Measurements from ENCODE around the gene TMEM245.

TMEM245 gene

DNA sequence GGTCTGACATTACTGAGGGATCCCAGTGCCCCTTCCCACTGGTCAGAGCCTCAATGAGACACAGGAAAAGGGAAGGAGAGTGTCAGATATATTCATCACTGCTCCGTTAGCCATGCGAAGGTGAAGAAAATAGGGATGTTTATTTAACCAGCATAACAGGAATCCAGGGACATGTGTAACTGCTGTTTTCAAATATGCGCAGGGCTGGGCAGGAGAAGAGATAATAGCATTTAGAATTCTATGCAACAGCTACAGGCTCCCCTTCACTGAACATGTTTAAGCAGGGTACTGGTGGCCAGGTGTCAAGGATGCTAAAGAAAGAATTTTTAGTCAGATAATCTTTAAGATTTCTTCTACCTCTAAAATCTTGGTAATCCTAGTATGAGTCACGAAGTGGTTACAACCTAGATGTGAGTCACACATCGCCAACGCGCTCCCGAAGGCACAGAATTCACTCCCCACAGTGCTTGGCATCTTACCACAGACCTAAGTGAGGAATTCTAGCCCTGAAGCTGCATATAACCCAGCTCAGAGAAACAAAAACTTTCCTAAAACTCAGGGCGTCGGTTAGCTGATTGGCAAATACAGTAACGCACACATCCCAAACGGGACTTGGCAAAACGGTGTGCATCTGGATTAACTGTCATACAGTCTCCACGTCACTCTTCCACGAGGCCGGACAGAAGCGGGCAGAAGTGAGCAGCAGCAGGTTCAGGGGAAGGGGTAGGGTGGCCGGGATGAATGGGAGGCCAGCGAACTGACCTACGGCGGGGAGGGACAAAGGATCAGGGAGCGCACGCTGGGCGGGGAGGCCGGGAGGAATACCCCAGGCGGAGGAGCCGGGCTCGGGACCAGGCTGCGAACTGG is 107.5 kb downstream of the TMEM245 start:
- no peak for TF ChIP-seq EZH2phosphoT487 (IDR thresholded peaks at IDR 0.05; ENCODE audit: borderline replicate concordance, low read length)
- TF ChIP-seq, protein P1, sequence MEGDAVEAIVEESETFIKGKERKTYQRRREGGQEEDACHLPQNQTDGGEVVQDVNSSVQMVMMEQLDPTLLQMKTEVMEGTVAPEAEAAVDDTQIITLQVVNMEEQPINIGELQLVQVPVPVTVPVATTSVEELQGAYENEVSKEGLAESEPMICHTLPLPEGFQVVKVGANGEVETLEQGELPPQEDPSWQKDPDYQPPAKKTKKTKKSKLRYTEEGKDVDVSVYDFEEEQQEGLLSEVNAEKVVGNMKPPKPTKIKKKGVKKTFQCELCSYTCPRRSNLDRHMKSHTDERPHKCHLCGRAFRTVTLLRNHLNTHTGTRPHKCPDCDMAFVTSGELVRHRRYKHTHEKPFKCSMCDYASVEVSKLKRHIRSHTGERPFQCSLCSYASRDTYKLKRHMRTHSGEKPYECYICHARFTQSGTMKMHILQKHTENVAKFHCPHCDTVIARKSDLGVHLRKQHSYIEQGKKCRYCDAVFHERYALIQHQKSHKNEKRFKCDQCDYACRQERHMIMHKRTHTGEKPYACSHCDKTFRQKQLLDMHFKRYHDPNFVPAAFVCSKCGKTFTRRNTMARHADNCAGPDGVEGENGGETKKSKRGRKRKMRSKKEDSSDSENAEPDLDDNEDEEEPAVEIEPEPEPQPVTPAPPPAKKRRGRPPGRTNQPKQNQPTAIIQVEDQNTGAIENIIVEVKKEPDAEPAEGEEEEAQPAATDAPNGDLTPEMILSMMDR (IDR thresholded peaks at IDR 0.05; ENCODE audit: low read depth, low read length, poor library complexity, severe bottlenecking), result no peak
- Histone ChIP-seq H3K4me1 (ENCODE audit: control insufficient read depth, low read length) (peaks cover 23% of the 10 kb centered on the region), H3K9me2 (replicated peaks; ENCODE audit: control insufficient read depth, low read length) (no peaks in the 10 kb centered on the region), H3K4me3 (ENCODE audit: low read length) (peak overlapping the region; percentile 77), H3K79me2 (ENCODE audit: control insufficient read depth, low read length) (peaks cover 48% of the 10 kb centered on the region), H3K27me3 (ENCODE audit: control insufficient read depth, low read length) (no peaks in the 10 kb centered on the region), H3F3A (ENCODE audit: control insufficient read depth, insufficient read depth) (peaks cover 27% of the 10 kb centered on the region), H3K4me2 (ENCODE audit: low read length) (peak overlapping the region; percentile 74), H4K20me1 (ENCODE audit: control insufficient read depth, insufficient read depth, low read depth, low read length) (peaks cover 3% of the 10 kb centered on the region), H3K9me3 (ENCODE audit: control insufficient read depth, insufficient read depth, low read length) (no peaks in the 10 kb centered on the region), H3K27ac (ENCODE audit: low read depth, low read length) (no peak overlapping the region), H3K36me3 (ENCODE audit: control insufficient read depth, low read length) (no peaks in the 10 kb centered on the region; the same call in 1 of the 2 replicates)

DNA sequence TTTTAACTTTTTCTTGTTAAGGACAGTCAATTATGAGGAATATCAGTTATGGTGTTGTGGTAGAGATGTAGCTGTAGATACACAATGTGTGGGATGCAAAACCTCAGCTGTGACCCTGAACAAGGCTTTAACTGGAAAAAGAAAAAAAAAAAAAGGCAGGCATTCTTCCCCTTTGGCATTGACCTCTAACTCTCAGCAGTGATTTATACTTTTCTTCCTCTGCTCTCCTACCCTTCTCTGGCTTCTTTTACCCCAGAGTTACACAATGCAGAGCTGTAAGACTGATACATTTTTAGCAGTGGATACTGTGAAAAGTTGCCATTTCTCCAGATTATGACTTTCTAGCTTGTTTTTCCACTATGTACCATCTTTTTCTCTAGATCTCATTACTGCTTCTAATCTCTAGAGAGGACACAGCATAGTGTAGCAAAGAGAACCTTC is 108.5 kb downstream of the TMEM245 start:
- H3K4me1 ChIP-seq (ENCODE audit: control insufficient read depth, low read length), result peaks cover 23% of the 10 kb centered on the region
- no peaks in the 10 kb centered on the region for H3K9me3 ChIP-seq (ENCODE audit: control insufficient read depth, insufficient read depth, low read length)
- peaks cover 3% of the 10 kb centered on the region for H4K20me1 ChIP-seq (ENCODE audit: control insufficient read depth, insufficient read depth, low read depth, low read length)
- peak overlapping the region; percentile 74 for H3K4me2 ChIP-seq (ENCODE audit: low read length)
- no peak for TF ChIP-seq EZH2phosphoT487 (IDR thresholded peaks at IDR 0.05; ENCODE audit: borderline replicate concordance, low read length)
- TF ChIP-seq, protein P1 (IDR thresholded peaks at IDR 0.05; ENCODE audit: low read depth, low read length, poor library complexity, severe bottlenecking), result no peak
- H3K27me3 ChIP-seq (ENCODE audit: control insufficient read depth, low read length), result no peaks in the 10 kb centered on the region
- peak overlapping the region; percentile 77 for H3K4me3 ChIP-seq (ENCODE audit: low read length)
- no peak overlapping the region for H3K27ac ChIP-seq (ENCODE audit: low read depth, low read length)
- no peaks in the 10 kb centered on the region; the same call in 1 of the 2 replicates for H3K36me3 ChIP-seq (ENCODE audit: control insufficient read depth, low read length)
- H3K79me2 ChIP-seq (ENCODE audit: control insufficient read depth, low read length), result peaks cover 53% of the 10 kb centered on the region
- peaks cover 24% of the 10 kb centered on the region for H3F3A ChIP-seq (ENCODE audit: control insufficient read depth, insufficient read depth)
- no peaks in the 10 kb centered on the region for H3K9me2 ChIP-seq (replicated peaks; ENCODE audit: control insufficient read depth, low read length)

DNA sequence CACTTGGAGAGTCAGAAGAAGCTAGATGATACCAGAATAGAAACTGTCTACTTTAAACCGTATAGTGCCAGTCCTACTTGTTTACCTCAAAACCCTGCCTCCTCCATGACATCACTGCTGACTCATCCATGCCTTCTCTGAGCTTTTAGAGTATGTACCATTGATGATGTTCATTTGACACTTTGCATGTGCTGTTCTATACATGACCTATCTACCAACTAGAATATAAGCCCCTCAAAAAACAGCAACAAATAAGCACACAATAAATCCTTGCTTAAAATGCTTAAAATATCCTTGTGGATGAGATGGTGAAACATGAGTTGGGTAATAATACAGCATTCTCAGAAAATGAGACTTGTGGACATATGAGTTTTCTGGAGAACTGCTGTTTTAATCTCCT is 109.0 kb downstream of the TMEM245 start:
- H3K36me3 ChIP-seq (ENCODE audit: control insufficient read depth, low read length), result no peaks in the 10 kb centered on the region; the same call in 1 of the 2 replicates
- TF ChIP-seq EZH2phosphoT487 (IDR thresholded peaks at IDR 0.05; ENCODE audit: borderline replicate concordance, low read length), result no peak
- TF ChIP-seq, protein P1 (IDR thresholded peaks at IDR 0.05; ENCODE audit: low read depth, low read length, poor library complexity, severe bottlenecking), result no peak
- H4K20me1 ChIP-seq (ENCODE audit: control insufficient read depth, insufficient read depth, low read depth, low read length), result peaks cover 3% of the 10 kb centered on the region
- no peak overlapping the region for H3K4me3 ChIP-seq (ENCODE audit: low read length)
- H3K9me3 ChIP-seq (ENCODE audit: control insufficient read depth, insufficient read depth, low read length), result no peaks in the 10 kb centered on the region
- peaks cover 56% of the 10 kb centered on the region for H3K79me2 ChIP-seq (ENCODE audit: control insufficient read depth, low read length)
- peak overlapping the region; percentile 74; the same call in 1 of the 2 replicates for H3K4me2 ChIP-seq (ENCODE audit: low read length)
- H3K27ac ChIP-seq (ENCODE audit: low read depth, low read length), result no peak overlapping the region
- H3K27me3 ChIP-seq (ENCODE audit: control insufficient read depth, low read length), result no peaks in the 10 kb centered on the region
- H3K9me2 ChIP-seq (replicated peaks; ENCODE audit: control insufficient read depth, low read length), result no peaks in the 10 kb centered on the region
- H3F3A ChIP-seq (ENCODE audit: control insufficient read depth, insufficient read depth), result peaks cover 19% of the 10 kb centered on the region
- H3K4me1 ChIP-seq (ENCODE audit: control insufficient read depth, low read length), result peaks cover 23% of the 10 kb centered on the region

All from DOHH2 (cell line).